Measurements from ENCODE around the gene CLCN4. TPM values are rescaled to one million over a fixed set of nuclear protein-coding genes. Genes with fewer than 3 reads are reported as not detected.

The CLCN4 gene
- total RNA-seq, 2 experiments from 2014 or later: not detected

- ATAC-seq (ENCODE audit: poor library complexity): no peak
- ChIA-PET CTCF (no interaction called here), POLR2A (no interaction called here)
- H3K27me3 Mint-ChIP-seq: no peaks in the 10 kb centered on the region
- Histone ChIP-seq H3K9me3 (ENCODE audit: control insufficient read depth in 1 of 2, insufficient read depth in 1 of 2, low read length in 2 of 2) (no peaks in the 10 kb centered on the region), H3K4me1 (ENCODE audit: insufficient read depth, low read length) (no peaks in the 10 kb centered on the region), H3K27me3 (ENCODE audit: control insufficient read depth in 1 of 2, insufficient read depth in 2 of 2, low read length in 2 of 2) (no peaks in the 10 kb centered on the region), H3K27ac (ENCODE audit: low read depth in 1 of 2, low read length in 2 of 2) (no peak overlapping the region), H3K36me3 (ENCODE audit: insufficient read depth, low read length) (no peaks in the 10 kb centered on the region), H3K4me3 (ENCODE audit: low read length) (no peak overlapping the region)
- no peak overlapping the region for H3K27ac Mint-ChIP-seq
- TF ChIP-seq, protein P1, sequence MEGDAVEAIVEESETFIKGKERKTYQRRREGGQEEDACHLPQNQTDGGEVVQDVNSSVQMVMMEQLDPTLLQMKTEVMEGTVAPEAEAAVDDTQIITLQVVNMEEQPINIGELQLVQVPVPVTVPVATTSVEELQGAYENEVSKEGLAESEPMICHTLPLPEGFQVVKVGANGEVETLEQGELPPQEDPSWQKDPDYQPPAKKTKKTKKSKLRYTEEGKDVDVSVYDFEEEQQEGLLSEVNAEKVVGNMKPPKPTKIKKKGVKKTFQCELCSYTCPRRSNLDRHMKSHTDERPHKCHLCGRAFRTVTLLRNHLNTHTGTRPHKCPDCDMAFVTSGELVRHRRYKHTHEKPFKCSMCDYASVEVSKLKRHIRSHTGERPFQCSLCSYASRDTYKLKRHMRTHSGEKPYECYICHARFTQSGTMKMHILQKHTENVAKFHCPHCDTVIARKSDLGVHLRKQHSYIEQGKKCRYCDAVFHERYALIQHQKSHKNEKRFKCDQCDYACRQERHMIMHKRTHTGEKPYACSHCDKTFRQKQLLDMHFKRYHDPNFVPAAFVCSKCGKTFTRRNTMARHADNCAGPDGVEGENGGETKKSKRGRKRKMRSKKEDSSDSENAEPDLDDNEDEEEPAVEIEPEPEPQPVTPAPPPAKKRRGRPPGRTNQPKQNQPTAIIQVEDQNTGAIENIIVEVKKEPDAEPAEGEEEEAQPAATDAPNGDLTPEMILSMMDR (IDR thresholded peaks at IDR 0.05): no peak
- H3K9me3 Mint-ChIP-seq: no peaks in the 10 kb centered on the region
- H3K36me3 Mint-ChIP-seq (ENCODE audit: low read depth): no peaks in the 10 kb centered on the region
- no peak overlapping the region for H3K4me3 Mint-ChIP-seq
- intact Hi-C loops (cut with DNase I, micrococcal nuclease): no loop called here
- no peaks in the 10 kb centered on the region for H3K4me1 Mint-ChIP-seq (ENCODE audit: low read depth)
- no peak for DNase-seq
Measured at GRCh38 chrX:10237241-10237640, 80.5 kb downstream of the CLCN4 start.

- TF ChIP-seq, protein P1 (IDR thresholded peaks at IDR 0.05): no peak
- no peak overlapping the region for H3K27ac ChIP-seq (ENCODE audit: low read depth in 1 of 2, low read length in 2 of 2)
- POLR2A ChIA-PET: no interaction called here
- no peaks in the 10 kb centered on the region for H3K4me1 ChIP-seq (ENCODE audit: insufficient read depth, low read length)
- H3K4me3 Mint-ChIP-seq: no peak overlapping the region
- H3K36me3 Mint-ChIP-seq (ENCODE audit: low read depth): no peaks in the 10 kb centered on the region
- no peak overlapping the region for H3K4me3 ChIP-seq (ENCODE audit: low read length)
- H3K9me3 Mint-ChIP-seq: no peaks in the 10 kb centered on the region
- H3K27me3 ChIP-seq (ENCODE audit: control insufficient read depth in 1 of 2, insufficient read depth in 2 of 2, low read length in 2 of 2): no peaks in the 10 kb centered on the region
- DNase-seq (no peak), ATAC-seq (ENCODE audit: poor library complexity) (no peak)
- H3K9me3 ChIP-seq (ENCODE audit: control insufficient read depth in 1 of 2, insufficient read depth in 1 of 2, low read length in 2 of 2): no peaks in the 10 kb centered on the region
- CTCF ChIA-PET: no interaction called here
- H3K4me1 Mint-ChIP-seq (ENCODE audit: low read depth): no peaks in the 10 kb centered on the region
- intact Hi-C loops (cut with DNase I, micrococcal nuclease): no loop called here
- no peaks in the 10 kb centered on the region for H3K36me3 ChIP-seq (ENCODE audit: insufficient read depth, low read length)
- H3K27ac Mint-ChIP-seq: no peak overlapping the region
- H3K27me3 Mint-ChIP-seq: no peaks in the 10 kb centered on the region
Measured at GRCh38 chrX:10239611-10240064, 82.9 kb downstream of the CLCN4 start.

DNA sequence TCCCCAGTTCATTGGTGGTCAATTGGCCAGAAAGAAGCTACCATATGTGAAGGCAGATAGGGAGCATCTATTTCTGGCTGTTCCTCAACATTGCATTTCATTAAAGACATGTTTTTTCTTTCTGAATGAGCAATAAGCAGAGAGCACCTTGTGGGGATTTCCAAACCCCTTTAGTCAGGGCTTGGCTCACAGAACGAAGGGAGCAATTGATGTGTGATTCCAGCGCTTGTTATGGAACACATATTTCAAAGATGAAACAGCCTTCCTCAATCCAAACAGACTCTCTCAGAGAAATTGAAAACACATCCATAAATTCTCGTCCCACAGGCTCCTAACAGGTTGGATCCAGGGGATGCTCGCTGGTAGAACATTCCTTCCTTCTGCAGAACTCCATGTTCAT, 84.1 kb downstream of the CLCN4 start:
- H3K9me3 ChIP-seq (ENCODE audit: control insufficient read depth in 1 of 2, insufficient read depth in 1 of 2, low read length in 2 of 2): no peaks in the 10 kb centered on the region
- no peaks in the 10 kb centered on the region for H3K4me1 ChIP-seq (ENCODE audit: insufficient read depth, low read length)
- DNase-seq (no peak), ATAC-seq (ENCODE audit: poor library complexity) (no peak)
- ChIA-PET POLR2A (no interaction called here), CTCF (no interaction called here)
- H3K36me3 Mint-ChIP-seq (ENCODE audit: low read depth): no peaks in the 10 kb centered on the region
- H3K36me3 ChIP-seq (ENCODE audit: insufficient read depth, low read length): no peaks in the 10 kb centered on the region
- H3K27ac Mint-ChIP-seq: no peak overlapping the region
- no peak overlapping the region for H3K4me3 ChIP-seq (ENCODE audit: low read length)
- no peaks in the 10 kb centered on the region for H3K9me3 Mint-ChIP-seq
- H3K27me3 Mint-ChIP-seq: no peaks in the 10 kb centered on the region
- TF ChIP-seq, protein P1 (IDR thresholded peaks at IDR 0.05): no peak
- H3K27ac ChIP-seq (ENCODE audit: low read depth in 1 of 2, low read length in 2 of 2): no peak overlapping the region
- no peaks in the 10 kb centered on the region for H3K27me3 ChIP-seq (ENCODE audit: control insufficient read depth in 1 of 2, insufficient read depth in 2 of 2, low read length in 2 of 2)
- H3K4me1 Mint-ChIP-seq (ENCODE audit: low read depth): no peaks in the 10 kb centered on the region
- intact Hi-C loops (cut with DNase I, micrococcal nuclease): no loop called here
- H3K4me3 Mint-ChIP-seq: no peak overlapping the region

Measured in CD4-positive, alpha-beta T cell (primary cell).